Muscle of arm (tissue), 12 donors: ENCODE results near the gene NUDT7. TPM values are rescaled to one million over a fixed set of nuclear protein-coding genes. Genes with fewer than 3 reads are reported as not detected.

Source experiments
- DNase-seq: peaks from one replicate; pipeline ENCODE4 v3.0.0-alpha.2; 2013
- polyA plus RNA-seq, 12 donors: library from polyadenylated mRNA; unstranded; fragments of 120-200 nt; gene quantifications; one replicate each; pipeline ENCODE4 v1.2.1, GENCODE V29; 2013; ENCODE audit not compliant: insufficient read length in 12 of 12

The NUDT7 gene
- polyA plus RNA-seq, 12 donors, result 4.3 to 7.4 (median 5.6) TPM; not detected in 2

DNA sequence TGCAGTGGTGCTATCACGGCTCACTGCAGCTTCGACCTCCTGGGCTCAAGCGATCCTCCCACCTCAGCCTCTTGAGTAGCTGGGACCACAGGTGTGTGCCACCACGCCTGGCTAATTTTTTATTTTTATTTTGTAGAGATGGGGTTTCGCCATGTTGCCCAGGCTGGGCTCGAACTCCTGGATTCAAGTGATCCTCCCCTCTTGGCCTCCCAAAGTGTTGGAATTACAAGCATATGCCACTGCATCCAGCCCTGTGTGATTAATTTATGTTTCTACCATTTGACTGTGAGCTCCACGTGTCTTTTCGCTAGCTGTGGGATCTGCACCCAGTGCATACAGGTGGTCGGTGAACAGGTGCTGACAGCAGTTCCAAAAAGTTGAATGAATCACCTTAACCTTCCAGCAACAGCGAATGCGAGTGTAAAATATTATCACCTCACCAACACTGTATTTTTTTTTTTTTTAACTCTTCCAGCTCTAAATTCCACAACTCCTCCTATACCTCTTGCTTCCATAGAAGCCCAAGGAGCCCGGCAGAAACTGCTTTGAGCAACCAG is 484 bp upstream of the NUDT7 start:
- DNase-seq, result no peak

- peak; percentile 21 for DNase-seq
Observed at GRCh38 chr16:77723108-77723514, 797 bp downstream of the NUDT7 start.

GRCh38 chr16:77724174-77724573 is 1.9 kb downstream of the NUDT7 start:
- DNase-seq, result no peak

- DNase-seq, result no peak
Observed at GRCh38 chr16:77729951-77730350, 7.6 kb downstream of the NUDT7 start.

DNA sequence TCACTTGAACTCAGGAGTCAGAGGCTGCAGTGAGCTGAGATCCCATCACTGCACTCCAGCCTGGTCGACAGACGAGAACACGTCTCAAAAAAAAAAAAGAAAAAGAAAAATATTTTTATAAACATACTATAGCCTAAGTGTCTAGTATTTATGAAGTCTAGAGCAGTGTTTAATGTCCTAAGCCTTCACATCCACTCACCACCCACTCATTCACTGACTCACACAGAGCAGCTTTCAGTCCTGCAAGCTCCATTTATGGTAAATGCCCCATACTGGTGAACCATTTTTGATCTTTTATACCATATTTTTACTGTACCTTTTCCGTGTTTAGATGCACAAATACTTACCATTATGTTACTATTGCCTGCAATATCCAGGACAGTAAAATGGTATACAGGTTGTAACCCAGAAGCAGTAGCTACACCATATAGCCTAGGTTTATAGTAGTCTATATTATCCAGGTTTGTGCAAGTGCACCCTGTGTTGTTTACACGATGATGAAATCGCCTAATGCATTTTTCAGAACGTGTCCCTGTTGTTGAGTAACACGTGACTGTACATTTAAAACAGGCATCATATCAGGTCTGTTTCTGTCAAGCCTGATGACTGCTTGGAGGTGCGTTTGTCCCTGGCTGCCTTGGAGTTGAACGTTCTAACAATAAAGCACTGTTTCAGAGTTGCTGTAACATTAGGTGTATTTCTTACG is 10.1 kb downstream of the NUDT7 start:
- DNase-seq, result no peak

DNA sequence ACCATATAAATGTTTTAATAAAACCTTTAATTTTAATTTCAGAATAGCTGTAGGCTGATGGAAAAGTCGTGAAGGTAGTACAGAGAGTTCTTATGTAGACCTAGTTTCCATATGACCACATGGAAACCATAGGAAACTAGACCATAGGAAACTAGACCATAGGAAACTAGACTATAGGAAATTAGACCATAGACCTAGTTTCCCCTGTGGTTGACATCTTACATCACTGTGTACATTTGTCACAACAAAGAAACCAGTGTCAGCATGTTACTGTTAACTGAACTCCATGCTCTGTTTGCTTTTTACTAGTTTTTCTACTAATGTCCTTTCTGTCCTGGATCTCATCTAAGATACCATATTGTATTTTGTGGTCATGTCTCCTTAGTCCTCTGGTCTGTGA is 14.6 kb downstream of the NUDT7 start:
- DNase-seq, result no peak

DNA sequence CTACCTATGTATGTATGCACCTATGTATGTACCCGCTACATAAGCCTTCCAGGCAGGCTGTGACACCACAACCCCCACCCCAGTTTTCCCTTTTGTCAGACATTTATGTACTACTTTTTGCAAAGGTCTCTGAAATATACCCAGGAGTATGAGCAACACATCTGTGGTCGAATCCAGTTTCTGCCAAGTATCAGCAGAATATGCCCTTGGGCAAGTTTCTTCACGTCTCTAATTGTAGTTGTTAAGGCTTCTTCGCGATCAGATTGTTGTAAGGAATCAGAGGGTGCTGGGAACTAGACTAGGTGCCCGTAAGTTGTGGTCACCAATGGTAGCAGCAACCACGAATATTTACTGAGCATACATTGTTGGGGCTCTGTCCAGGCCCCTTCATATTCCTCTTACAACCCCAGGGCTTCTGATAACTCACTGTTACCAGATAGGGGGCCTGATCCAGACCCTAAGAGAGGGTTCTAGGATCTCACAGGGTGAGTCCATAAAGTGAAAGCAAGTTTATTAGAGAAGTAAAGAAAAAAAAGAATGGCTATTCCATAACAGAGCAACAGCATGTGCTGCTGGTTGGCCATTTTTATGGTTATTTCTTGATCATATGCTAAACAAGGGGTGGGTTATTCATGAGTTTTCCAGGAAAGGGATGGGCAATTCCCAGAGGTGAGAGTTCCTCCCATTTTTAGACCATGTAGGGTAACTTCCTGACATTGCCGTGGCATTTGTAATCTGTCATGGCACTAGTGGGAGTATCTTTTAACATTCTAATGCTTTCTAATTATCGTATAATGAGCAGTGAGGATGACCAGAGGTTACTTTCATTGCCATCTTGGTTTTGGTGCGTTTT is 16.6 kb downstream of the NUDT7 start:
- DNase-seq, result no peak

- DNase-seq, result no peak
Observed at GRCh38 chr16:77739559-77739892, 17.2 kb downstream of the NUDT7 start.

GRCh38 chr16:77744141-77744540 is 21.8 kb downstream of the NUDT7 start:
- DNase-seq, result no peak

DNA sequence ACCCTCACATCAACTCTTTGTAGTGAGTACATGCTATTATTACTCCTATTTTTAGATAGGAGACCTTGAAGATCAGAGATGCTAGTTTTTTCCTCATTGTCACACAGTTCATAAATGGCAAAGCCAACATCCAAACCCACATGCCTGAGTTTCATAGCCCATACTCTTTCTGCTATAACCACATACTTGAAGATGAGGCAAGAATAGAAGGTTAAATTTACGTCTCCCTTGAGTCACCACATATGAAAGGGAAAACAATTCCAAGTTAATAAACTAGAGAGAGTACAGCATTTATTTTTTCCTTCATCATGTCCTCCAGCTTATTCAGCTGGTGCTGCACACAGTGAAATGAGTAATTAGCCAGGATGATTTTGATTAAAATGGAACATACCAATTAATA is 23.7 kb downstream of the NUDT7 start:
- no peak for DNase-seq

GRCh38 chr16:77748421-77749005 is 26.2 kb downstream of the NUDT7 start:
- DNase-seq, result no peak

DNA sequence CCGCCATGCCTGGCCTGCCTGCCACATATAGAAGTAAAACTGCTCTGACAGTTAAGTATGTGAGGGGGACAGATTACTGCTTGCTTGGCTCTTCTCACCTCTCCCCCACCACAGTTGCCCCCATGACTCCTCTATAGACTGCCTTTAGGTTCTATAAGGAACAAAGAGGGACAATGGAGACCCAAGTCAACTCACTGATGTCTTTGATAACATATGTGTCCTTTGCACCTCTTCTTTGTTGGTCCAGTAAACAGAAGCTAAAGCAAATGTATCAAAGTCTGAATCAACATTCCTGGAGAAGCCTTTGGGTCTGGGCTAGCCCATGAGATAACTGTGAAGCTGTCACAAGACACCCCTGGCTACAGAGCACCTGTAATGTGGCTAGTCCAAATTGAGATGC is 27.1 kb downstream of the NUDT7 start:
- DNase-seq, result no peak

DNA sequence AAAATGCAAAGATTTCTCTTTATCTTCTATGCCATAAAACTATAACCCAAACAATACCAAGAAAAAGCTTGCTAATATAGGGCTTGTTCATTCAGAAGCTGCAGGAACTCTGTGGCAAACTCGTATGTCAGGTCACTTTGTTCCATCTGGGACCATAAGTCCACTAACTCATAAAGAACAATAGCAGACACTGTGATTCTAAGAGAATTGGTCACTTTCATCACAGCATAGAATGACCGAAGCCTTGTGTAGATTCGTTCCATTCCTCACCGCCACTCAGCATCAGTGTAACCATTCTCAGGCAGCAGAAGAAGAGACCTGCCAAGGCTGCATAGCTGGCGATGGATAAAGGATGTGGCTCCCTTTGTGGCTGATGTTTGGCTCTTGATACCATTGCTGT is 35.7 kb downstream of the NUDT7 start:
- DNase-seq, result no peak

- DNase-seq, result no peak
Observed at GRCh38 chr16:77758508-77758907, 36.2 kb downstream of the NUDT7 start.

- DNase-seq, result no peak
Observed at GRCh38 chr16:77759201-77759600, 36.9 kb downstream of the NUDT7 start.

DNA sequence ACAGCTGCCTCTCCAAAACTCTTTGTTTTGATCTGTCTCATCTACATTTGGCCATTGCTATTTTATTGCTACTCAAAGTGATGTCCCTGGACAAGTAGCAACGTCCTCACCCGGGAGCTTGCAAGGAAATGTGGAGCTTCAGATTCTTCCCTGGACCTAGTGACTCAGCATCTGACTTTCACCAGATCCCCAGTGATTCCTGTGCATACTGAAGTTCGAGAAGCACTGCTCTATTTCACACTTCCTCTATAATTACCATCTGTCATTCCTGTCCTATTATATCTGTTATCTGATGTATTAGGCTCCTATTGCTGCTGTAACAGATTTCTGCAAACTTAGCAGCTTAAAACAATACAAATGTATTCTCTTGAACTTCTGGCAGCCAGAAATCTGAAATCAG is 37.5 kb downstream of the NUDT7 start:
- no peak for DNase-seq

- no peak for DNase-seq
Observed at GRCh38 chr16:77760800-77761199, 38.5 kb downstream of the NUDT7 start.

DNA sequence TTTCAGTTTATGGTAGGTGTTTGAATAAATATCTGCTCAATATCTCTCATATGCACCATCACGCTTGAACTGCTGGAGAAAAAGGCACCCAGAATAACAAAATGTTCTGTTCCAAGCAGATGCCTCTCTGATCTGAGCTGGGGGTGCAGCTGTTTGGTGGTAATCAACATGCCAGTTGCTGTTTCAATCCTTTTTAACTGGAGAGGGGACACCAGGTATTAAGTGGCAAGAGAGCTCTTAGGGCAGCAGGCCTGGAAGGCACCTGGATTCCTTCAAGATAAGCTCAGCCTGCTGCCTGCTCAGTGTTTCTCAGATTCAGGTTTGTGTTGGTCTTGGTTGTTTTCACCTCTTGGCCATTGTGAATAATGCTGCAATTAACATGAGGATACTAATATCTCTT is 38.9 kb downstream of the NUDT7 start:
- no peak for DNase-seq

DNA sequence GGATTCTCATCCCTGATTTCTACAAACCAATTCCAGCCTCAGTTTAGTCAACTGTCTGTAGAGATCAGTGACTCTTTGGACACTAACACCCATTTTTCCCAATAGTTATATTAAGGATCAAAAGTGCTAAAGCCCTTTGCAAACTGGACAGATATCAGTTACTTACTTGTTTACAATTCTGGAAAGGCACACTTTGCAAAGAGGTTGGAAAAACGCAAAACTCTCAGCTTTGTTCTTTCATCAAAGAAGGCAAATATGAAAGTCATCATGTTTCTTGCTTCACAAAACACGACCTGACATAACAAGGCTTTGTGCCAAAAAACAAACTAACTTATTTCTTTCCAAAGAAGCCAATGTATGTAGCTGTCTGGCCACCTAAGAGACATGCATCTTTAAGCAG is 39.9 kb downstream of the NUDT7 start:
- DNase-seq, result no peak

- no peak for DNase-seq
Observed at GRCh38 chr16:77763994-77764393, 41.7 kb downstream of the NUDT7 start.

DNA sequence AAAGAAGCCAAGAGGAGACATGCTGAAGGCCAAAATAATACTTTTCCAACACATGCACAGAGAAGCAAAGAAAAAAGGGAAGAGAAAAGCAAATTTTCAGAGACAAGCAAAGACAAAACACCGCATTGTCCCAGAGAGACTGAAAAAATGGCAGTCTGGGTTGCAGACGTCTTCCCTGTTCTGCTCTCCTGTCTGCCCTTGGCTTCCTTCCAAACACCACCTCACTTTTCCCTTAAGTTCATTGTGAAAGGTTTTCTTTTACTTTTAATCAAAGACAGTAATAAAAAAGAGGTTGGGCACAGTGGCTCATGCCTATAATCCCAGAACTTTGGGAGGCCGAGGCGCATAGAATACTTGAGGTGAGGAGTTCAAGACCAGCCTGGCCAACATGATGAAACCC is 44.9 kb downstream of the NUDT7 start:
- no peak for DNase-seq

DNA sequence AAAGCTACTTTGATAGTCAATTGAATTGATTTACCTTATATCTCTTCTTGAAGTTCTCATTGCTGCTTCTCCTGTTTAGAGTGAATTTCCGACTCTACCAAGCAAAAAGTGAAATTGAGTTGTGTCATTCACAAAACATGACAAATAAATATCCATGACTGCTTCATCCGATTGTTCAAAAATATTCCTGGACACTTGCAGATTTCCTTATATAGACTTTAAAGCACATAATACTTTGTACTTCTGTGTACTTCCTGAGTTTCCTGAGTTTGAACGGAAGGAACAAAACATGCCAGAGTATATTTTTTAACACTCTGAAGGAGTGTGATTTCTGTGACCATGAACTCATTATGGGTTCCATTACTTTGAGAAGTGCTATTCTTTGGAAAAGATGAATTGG is 45.5 kb downstream of the NUDT7 start:
- DNase-seq, result no peak
